ENCODE data around the gene NDEL1. TPM values are rescaled to one million over a fixed set of nuclear protein-coding genes. Genes with fewer than 3 reads are reported as not detected.

NDEL1 gene
- total and polyA plus RNA-seq, 9 of the 15 experiments (the other 6 are each of a cell fraction or from before 2014, with no cell fraction given) = 0.86 to 30.5 (median 22.7) TPM

- TF ChIP-seq NR2C2 (CRISPR knock-in tag; IDR thresholded peaks at IDR 0.05) = 0 out of 2 replicates have a peak, but pooled peaks have one; percentile 61
- TF ChIP-seq NR2C2 (tag; IDR thresholded peaks at IDR 0.05) = no peak
- TF ChIP-seq EZH2 (IDR thresholded peaks at IDR 0.05; ENCODE audit: borderline replicate concordance, low read depth, low read length) = no peak
- no peak; a peak in 1 of 4 replicates for TF ChIP-seq ZNF639 (CRISPR knock-in tag; conservative IDR thresholded peaks at IDR 0.05 in 1 of 2, IDR thresholded peaks at IDR 0.05 in 1 of 2)
- TF ChIP-seq C11orf30 (IDR thresholded peaks at IDR 0.05; ENCODE audit: low read depth) = no peak
- TF ChIP-seq, protein P1, sequence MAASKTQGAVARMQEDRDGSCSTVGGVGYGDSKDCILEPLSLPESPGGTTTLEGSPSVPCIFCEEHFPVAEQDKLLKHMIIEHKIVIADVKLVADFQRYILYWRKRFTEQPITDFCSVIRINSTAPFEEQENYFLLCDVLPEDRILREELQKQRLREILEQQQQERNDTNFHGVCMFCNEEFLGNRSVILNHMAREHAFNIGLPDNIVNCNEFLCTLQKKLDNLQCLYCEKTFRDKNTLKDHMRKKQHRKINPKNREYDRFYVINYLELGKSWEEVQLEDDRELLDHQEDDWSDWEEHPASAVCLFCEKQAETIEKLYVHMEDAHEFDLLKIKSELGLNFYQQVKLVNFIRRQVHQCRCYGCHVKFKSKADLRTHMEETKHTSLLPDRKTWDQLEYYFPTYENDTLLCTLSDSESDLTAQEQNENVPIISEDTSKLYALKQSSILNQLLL (CRISPR knock-in tag; IDR thresholded peaks at IDR 0.05; ENCODE audit: borderline replicate concordance) = no peak
- no peak for TF ChIP-seq VEZF1 (CRISPR knock-in tag; IDR thresholded peaks at IDR 0.05)
- no peak for TF ChIP-seq CEBPZ (IDR thresholded peaks at IDR 0.05; ENCODE audit: borderline replicate concordance, low read depth, low read length)
- TF ChIP-seq CREB5 (CRISPR knock-in tag; IDR thresholded peaks at IDR 0.05) = no peak
- TF ChIP-seq ZNF165 (CRISPR knock-in tag; IDR thresholded peaks at IDR 0.05; ENCODE audit: borderline replicate concordance) = no peak
- no peak for TF ChIP-seq USF2 (CRISPR knock-in tag; IDR thresholded peaks at IDR 0.05)
- TF ChIP-seq CXXC5 (CRISPR knock-in tag; IDR thresholded peaks at IDR 0.05) = peak; percentile 47
- no peak for TF ChIP-seq PCBP1 (IDR thresholded peaks at IDR 0.05; ENCODE audit: low read depth, low read length, poor library complexity, severe bottlenecking)
- TF ChIP-seq FOXK1 (CRISPR knock-in tag; IDR thresholded peaks at IDR 0.05; ENCODE audit: borderline replicate concordance) = no peak
- no peak for TF ChIP-seq CBFB (CRISPR knock-in tag; IDR thresholded peaks at IDR 0.05)
- TF ChIP-seq MTF1 (CRISPR knock-in tag; IDR thresholded peaks at IDR 0.05; ENCODE audit: borderline replicate concordance) = no peak
These were observed 622 bp downstream of the NDEL1 start (continued) for GRCh38 chr17:8436169-8436843.

Measured in K562 (cell line).